A549 (cell line): ENCODE data around the gene POLR2I. TPM values are rescaled to one million over a fixed set of nuclear protein-coding genes. Genes with fewer than 3 reads are reported as not detected.
"Not testable (repeated sequence)": the region's sequence is repeated elsewhere in the genome, so short reads cannot be mapped to it uniquely, and the experiment has no call there.

Source experiments
- ATAC-seq, 2 experiments: fragments of 200-7000 bp in 1 of 2; fragments of >200 bp in 1 of 2; cut with Nextera tagmentation in 1 of 2; cut with Tn5 transposase in 1 of 2; 3 replicates each; pipeline versions ENCODE4 v1.8.0 to v1.9.1; 2018 to 2020; ENCODE audit warnings: mild to moderate bottlenecking in 1 of 2, moderate library complexity in 1 of 2
- CTCF ChIA-PET: fragments of 300-600 bp; sonication (Branson Sonifier 250); formaldehyde crosslinking; extraction: SDS; loops from one replicate; lab custom pipeline; 2021; ENCODE audit warnings: antibody characterized with exemption, inconsistent platforms; lab: Yijun Ruan, JAX
- POLR2A ChIA-PET: fragments of 350-600 bp; formaldehyde crosslinking; extraction: SDS; loops from one replicate; lab custom pipeline; 2021; ENCODE audit warnings: antibody characterized with exemption, inconsistent platforms; lab: Yijun Ruan, JAX
- DNase-seq, 2 experiments: peaks; one replicate each; pipeline versions ENCODE4 v3.0.0 to v3.0.0-alpha.2; 2011 to 2016; ENCODE audit warnings: low read depth in 1 of 2, low spot score in 1 of 2
- FAIRE-seq: peaks from 2 replicates; lab custom pipeline; 2011; peaks lifted over from hg19 to GRCh38; lab: Jason Lieb, UNC
- H3K27ac ChIP-seq, 2 experiments: fragments of >200 bp; sonication (Bioruptor Twin); formaldehyde crosslinking; 3 replicates each; pipeline ENCODE4 v1.5.1; 2016 to 2017
- H3K4me1 ChIP-seq: fragments of >200 bp; sonication (Bioruptor Twin); formaldehyde crosslinking; 3 replicates; pipeline ENCODE4 v1.6.1; 2016
- H3K4me2 ChIP-seq: fragments of >200 bp; sonication (Bioruptor Twin); formaldehyde crosslinking; 3 replicates; pipeline ENCODE4 v1.6.1; 2016
- H3K4me3 ChIP-seq: fragments of >200 bp; sonication (Bioruptor Twin); formaldehyde crosslinking; 3 replicates; pipeline ENCODE4 v1.5.1; 2016
- H3K9me3 ChIP-seq: fragments of >200 bp; sonication (Bioruptor Twin); formaldehyde crosslinking; 3 replicates; pipeline ENCODE4 v1.6.1; 2016
- BCL3 ChIP-seq: fragments of >200 bp; sonication (Bioruptor Twin); formaldehyde crosslinking; IDR thresholded peaks from 3 replicates; pipeline ENCODE4 v1.6.1; 2016
- CHD2 ChIP-seq: fragments of 150-350 bp; IDR thresholded peaks from 2 replicates; pipeline ENCODE4 v1.6.1; 2014; ENCODE audit warnings: low read length; ENCODE audit not compliant: partially characterized antibody
- CHD4 ChIP-seq: fragments of 200-600 bp; sonication (generic); IDR thresholded peaks from 2 replicates; pipeline ENCODE4 v1.6.1; 2016; ENCODE audit warnings: antibody characterized with exemption, mild to moderate bottlenecking, borderline replicate concordance
- E2F6 ChIP-seq: IDR thresholded peaks from 2 replicates; pipeline ENCODE4 v1.6.1; 2012; ENCODE audit warnings: low read depth, borderline replicate concordance
- ELK1 ChIP-seq: fragments of 150-350 bp; IDR thresholded peaks from 2 replicates; pipeline ENCODE4 v1.6.1; 2014; ENCODE audit warnings: low read depth, mild to moderate bottlenecking, low read length
- FOSL2 ChIP-seq, 2 experiments: fragments of 450-650 bp in 1 of 2; fragments of >200 bp in 1 of 2; sonication (Bioruptor Twin) in 1 of 2; formaldehyde crosslinking; IDR thresholded peaks; 2 replicates each; pipeline versions ENCODE4 v1.5.0 to v1.6.1; 2016 to 2020; ENCODE audit warnings: mild to moderate bottlenecking in 1 of 2, moderate library complexity in 1 of 2
- HDAC2 ChIP-seq: fragments of 200-600 bp; sonication (generic); IDR thresholded peaks from 2 replicates; pipeline ENCODE4 v1.6.1; 2016
- HEYL ChIP-seq: fragments of 250-450 bp; sonication (Bioruptor Pico); IDR thresholded peaks from 2 replicates; pipeline ENCODE4 v1.8.0; 2021; ENCODE audit warnings: mild to moderate bottlenecking, moderate library complexity
- HMGXB4 ChIP-seq: fragments of 250-450 bp; sonication (Bioruptor Pico); IDR thresholded peaks from 2 replicates; pipeline ENCODE4 v1.5.0; 2021; ENCODE audit warnings: mild to moderate bottlenecking, moderate library complexity, borderline replicate concordance
- JUN ChIP-seq, 2 experiments: fragments of >200 bp; sonication (Bioruptor Twin); formaldehyde crosslinking; IDR thresholded peaks; 2 replicates in 1 of 2; 3 replicates in 1 of 2; pipeline ENCODE4 v1.6.1; 2016 to 2017
- JUNB ChIP-seq: fragments of >200 bp; sonication (Bioruptor Twin); formaldehyde crosslinking; IDR thresholded peaks from 2 replicates; pipeline ENCODE4 v1.6.1; 2016
- MAX ChIP-seq: IDR thresholded peaks from 2 replicates; pipeline ENCODE4 v1.6.1; 2012
- PHF8 ChIP-seq: fragments of 200-600 bp; sonication (generic); IDR thresholded peaks from 2 replicates; pipeline ENCODE4 v1.6.1; 2016; ENCODE audit warnings: low read depth, mild to moderate bottlenecking, antibody characterized with exemption, moderate library complexity, borderline replicate concordance
- POLR2A ChIP-seq: IDR thresholded peaks from 2 replicates; pipeline ENCODE4 v1.6.1; 2012; ENCODE audit warnings: mild to moderate bottlenecking, low read length
- RAD21 ChIP-seq, 2 experiments: fragments of >200 bp in 1 of 2; sonication (Bioruptor Twin) in 1 of 2; formaldehyde crosslinking in 1 of 2; IDR thresholded peaks in 1 of 2; conservative IDR thresholded peaks in 1 of 2; 2 replicates in 1 of 2; 3 replicates in 1 of 2; pipeline ENCODE4 v1.6.1; 2012 to 2018; ENCODE audit warnings: inconsistent platforms in 1 of 2
- RARB ChIP-seq: fragments of 250-450 bp; sonication (Bioruptor Pico); IDR thresholded peaks from 2 replicates; pipeline ENCODE4 v1.8.0; 2021; ENCODE audit warnings: mild to moderate bottlenecking, moderate library complexity
- RCOR1 ChIP-seq: fragments of 150-350 bp; IDR thresholded peaks from 2 replicates; pipeline ENCODE4 v1.6.1; 2014; ENCODE audit warnings: antibody characterized with exemption, low read length, low read depth
- RFX5 ChIP-seq: fragments of 450-650 bp; IDR thresholded peaks from 2 replicates; pipeline ENCODE4 v1.7.1; 2014; ENCODE audit warnings: antibody characterized with exemption, mild to moderate bottlenecking, moderate library complexity
- TP53 ChIP-seq: fragments of 250-450 bp; sonication (Bioruptor Pico); IDR thresholded peaks from 2 replicates; pipeline ENCODE4 v1.5.0; 2021; ENCODE audit warnings: mild to moderate bottlenecking, moderate library complexity
- ZFP36 ChIP-seq: fragments of 450-650 bp; IDR thresholded peaks from 2 replicates; pipeline ENCODE4 v1.6.1; 2014; ENCODE audit warnings: borderline replicate concordance; ENCODE audit not compliant: partially characterized antibody
- ZNF302 ChIP-seq: fragments of 250-450 bp; sonication (Bioruptor Pico); IDR thresholded peaks from 2 replicates; pipeline ENCODE4 v1.9.0; 2021; ENCODE audit warnings: inconsistent platforms, mild to moderate bottlenecking, moderate library complexity
- WGBS: methylation state at CpG from one replicate; pipeline ENCODE4 v1.1.6; 2017; ENCODE audit errors: missing lambda C conversion rate; 5-methylcytosine and 5-hydroxymethylcytosine counted together
- polyA plus RNA-seq, 4 experiments: library from polyadenylated mRNA; depleted of rRNA in 3 of 4; stranded (reverse); fragments of >200 nt; fragmentation: RNase III in 1 of 4; extraction: RNeasy Plus Mini Kit Qiagen cat#74134 plus additional on column Dnase treatment in 1 of 4; gene quantifications; 2 replicates in 3 of 4; 3 replicates in 1 of 4; pipeline ENCODE4 v1.2.3, GENCODE V29; 2011 to 2017

Gene POLR2I
- polyA plus RNA-seq, 2 of the 4 experiments (the other 2 are of a cell fraction): 123 to 277 TPM

GRCh38 chr19:36139120-36139472 lies 24.4 kb upstream of the POLR2I start:
- TF ChIP-seq ZFP36: no peak
- no peak for TF ChIP-seq CHD2
- TF ChIP-seq CHD4: peak; percentile 28; the same call in 1 of the 2 replicates
- TF ChIP-seq RARB: 0 out of 2 replicates have a peak, but pooled peaks have one; percentile 25
- 0 out of 5 replicates have a peak, but pooled peaks of 1 of the 2 experiments have one; percentile 3 for TF ChIP-seq RAD21 (conservative IDR thresholded peaks at IDR 0.05 in 1 of 2, IDR thresholded peaks at IDR 0.05 in 1 of 2)
- TF ChIP-seq, all 56 proteins: peak for 3
- Histone ChIP-seq H3K27ac (peak overlapping the region; percentile 93 to 95), H3K4me3 (peak overlapping the region; percentile 75), H3K4me2 (peak overlapping the region; percentile 79), H3K4me1 (peaks cover 37% of the 10 kb centered on the region), H3K9me3 (no peaks in the 10 kb centered on the region)
- FAIRE-seq (no peak), ATAC-seq (no peak), DNase-seq (no peak)
- POLR2A ChIA-PET: interaction anchor here (0.5 to 2.0 kb wide), 11 partner anchors 10 to 389 kb away, joined by 3 to 57 read pairs (median 5); partner anchors contain the start of genes POLR2I, TBCB, THAP8 and ZNF146
- CTCF ChIA-PET: interaction anchor here (0.6 to 6.7 kb wide), 9 partner anchors 9 to 73 kb away, joined by 3 to 81 read pairs (median 3); no protein-coding TSS in a partner anchor
- 39% methylated on average over 7 of the region's 7 CpGs for WGBS

GRCh38 chr19:36136964-36137686 lies 22.4 kb upstream of the POLR2I start:
- FAIRE-seq: peak; percentile 98
- ATAC-seq: peak; percentile 33 to 44
- no peaks in the 10 kb centered on the region for H3K9me3 ChIP-seq
- H3K4me3 ChIP-seq: peak overlapping the region; percentile 26; the same call in 1 of the 3 replicates
- peak; percentile 95 to 96 for DNase-seq
- peaks cover 50% of the 10 kb centered on the region for H3K4me1 ChIP-seq
- CTCF ChIA-PET: interaction anchor here (0.7 to 6.7 kb wide), 10 partner anchors 9 to 256 kb away, joined by 3 to 81 read pairs (median 4); no protein-coding TSS in a partner anchor
- H3K27ac ChIP-seq: peak overlapping the region; percentile 80 to 93
- H3K4me2 ChIP-seq: peak overlapping the region; percentile 89
- peak; percentile 10; the same call in 1 of the 2 replicates for TF ChIP-seq ZNF302 (CRISPR knock-in tag)
- TF ChIP-seq E2F6: no peak
- TF ChIP-seq BCL3: no peak
- TF ChIP-seq RFX5: no peak
- no peak for TF ChIP-seq ZFP36
- TF ChIP-seq JUN (IDR thresholded peaks at IDR 0.05): peak; percentile 39 to 61; a peak in 2 of 5 replicates
- no peak for TF ChIP-seq ELK1
- peak; percentile 83 for TF ChIP-seq MAX
- TF ChIP-seq HMGXB4 (CRISPR knock-in tag): no peak
- TF ChIP-seq RCOR1: no peak
- TF ChIP-seq JUNB: peak; percentile 43; the same call in 1 of the 2 replicates
- TF ChIP-seq PHF8: no peak
- TF ChIP-seq HEYL: no peak
- TF ChIP-seq POLR2A: peak; percentile 29; the same call in 1 of the 2 replicates
- peak; percentile 59; the same call in 1 of the 2 replicates for TF ChIP-seq HDAC2
- TF ChIP-seq TP53 (CRISPR knock-in tag): no peak
- TF ChIP-seq FOSL2 (IDR thresholded peaks at IDR 0.05): 0 out of 2 replicates have a peak, but pooled peaks have one; percentile 54
- peak; percentile 92 for TF ChIP-seq FOSL2 (CRISPR knock-in tag; IDR thresholded peaks at IDR 0.05)
- TF ChIP-seq RARB: peak; percentile 71; the same call in 1 of the 2 replicates
- TF ChIP-seq, all 56 proteins: peak for 8
- 57% methylated on average over 12 of the region's 12 CpGs for WGBS
- POLR2A ChIA-PET: interaction anchor here (0.6 to 2.6 kb wide), 7 partner anchors 8 to 114 kb away, joined by 3 to 32 read pairs (median 7); partner anchors contain the start of genes POLR2I, TBCB, THAP8 and ZNF146

GRCh38 chr19:36134867-36135266 lies 20.2 kb upstream of the POLR2I start:
- ATAC-seq, DNase-seq, H3K9me3 ChIP-seq, H3K4me3 ChIP-seq, H3K4me2 ChIP-seq, FAIRE-seq: not testable (repeated sequence)
- H3K27ac ChIP-seq: peak overlapping the region in 1 of 2 experiments; percentile 93; a peak in 4 of 6 replicates
- POLR2A ChIA-PET: interaction anchor here (0.5 to 0.6 kb wide), 2 partner anchors 20 to 77 kb away, joined by 3 read pairs; partner anchors contain the start of genes POLR2I and TBCB
- WGBS: 92% methylated on average over 4 of the region's 4 CpGs
- CTCF ChIA-PET: interaction anchor here (0.6 to 6.7 kb wide), 5 partner anchors 10 to 1716 kb away, joined by 3 to 75 read pairs (median 4); no protein-coding TSS in a partner anchor
- H3K4me1 ChIP-seq: peaks cover 46% of the 10 kb centered on the region

- H3K9me3 ChIP-seq, ATAC-seq, DNase-seq, H3K4me3 ChIP-seq, H3K4me2 ChIP-seq, FAIRE-seq: not testable (repeated sequence)
- Histone ChIP-seq H3K4me1 (peaks cover 36% of the 10 kb centered on the region), H3K27ac (peak overlapping the region in 1 of 2 experiments; percentile 70; a peak in 3 of 6 replicates)
- WGBS: 80% methylated on average over 6 of the region's 6 CpGs
- CTCF ChIA-PET: interaction anchor here (0.6 to 8.6 kb wide), 5 partner anchors 14 to 173 kb away, joined by 3 to 398 read pairs (median 5); partner anchors contain the start of genes POLR2I and TBCB
- POLR2A ChIA-PET: interaction anchor here (0.7 to 4.9 kb wide), 3 partner anchors 9 to 61 kb away, joined by 6 to 57 read pairs (median 8); partner anchors contain the start of genes CAPNS1, POLR2I and TBCB
These were observed 16.5 kb upstream of the POLR2I start for GRCh38 chr19:36131221-36131620.
